GM19240 (cell line): ENCODE data around the gene PANX1.

Source experiments
- DNase-seq: peaks from one replicate; pipeline ENCODE4 v3.0.0; 2011; ENCODE audit warnings: low spot score; ENCODE audit not compliant: insufficient read length

The PANX1 gene

GRCh38 chr11:94184362-94184761, 55.7 kb downstream of the PANX1 start:
- no peak for DNase-seq

DNA sequence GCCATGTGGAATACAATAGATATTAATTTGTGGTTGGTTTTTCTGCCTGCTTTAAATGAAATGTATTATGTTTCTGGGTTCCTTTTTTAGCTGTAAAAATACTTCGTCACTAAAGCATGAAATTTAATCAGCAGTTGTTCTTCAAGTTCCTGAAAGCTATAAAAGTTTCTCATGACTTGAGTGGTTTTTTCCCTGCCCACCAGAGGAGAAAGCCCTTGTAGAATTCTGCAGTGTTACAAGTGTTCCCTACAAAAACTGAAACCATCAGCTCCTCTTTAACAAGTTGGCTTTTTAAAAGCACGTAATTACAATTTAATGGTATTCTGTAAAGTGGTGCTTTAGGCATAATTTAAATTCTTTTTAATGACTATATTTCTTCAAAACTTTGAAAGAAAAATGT, 56.2 kb downstream of the PANX1 start:
- DNase-seq, result no peak

GRCh38 chr11:94185416-94186084, 56.9 kb downstream of the PANX1 start:
- DNase-seq, result no peak

GRCh38 chr11:94186342-94187203, 57.9 kb downstream of the PANX1 start:
- DNase-seq, result no peak

DNA sequence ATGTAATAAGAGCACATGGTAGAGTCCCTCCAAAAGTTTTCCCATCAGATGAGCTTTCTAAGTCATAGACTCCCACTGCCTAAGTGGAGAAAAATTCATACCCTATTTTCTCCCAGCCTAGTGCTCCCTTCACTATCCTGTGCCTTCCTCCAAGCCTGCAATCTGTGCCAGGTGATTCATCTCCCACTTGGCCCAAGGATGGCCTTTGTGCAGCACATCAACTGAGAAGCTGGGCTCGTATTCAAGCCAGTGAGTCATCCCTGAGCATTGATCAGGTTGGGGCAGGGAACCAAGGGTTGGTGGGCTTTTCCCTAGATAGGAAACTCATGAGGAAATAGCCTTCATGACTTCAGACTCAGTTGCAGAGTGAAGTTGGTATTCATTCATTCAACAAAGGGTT, 64.6 kb downstream of the PANX1 start:
- DNase-seq, result no peak

GRCh38 chr11:94194712-94195111, 66.1 kb downstream of the PANX1 start:
- DNase-seq, result no peak

- no peak for DNase-seq
Measured at GRCh38 chr11:94196363-94196762, 67.7 kb downstream of the PANX1 start.

DNA sequence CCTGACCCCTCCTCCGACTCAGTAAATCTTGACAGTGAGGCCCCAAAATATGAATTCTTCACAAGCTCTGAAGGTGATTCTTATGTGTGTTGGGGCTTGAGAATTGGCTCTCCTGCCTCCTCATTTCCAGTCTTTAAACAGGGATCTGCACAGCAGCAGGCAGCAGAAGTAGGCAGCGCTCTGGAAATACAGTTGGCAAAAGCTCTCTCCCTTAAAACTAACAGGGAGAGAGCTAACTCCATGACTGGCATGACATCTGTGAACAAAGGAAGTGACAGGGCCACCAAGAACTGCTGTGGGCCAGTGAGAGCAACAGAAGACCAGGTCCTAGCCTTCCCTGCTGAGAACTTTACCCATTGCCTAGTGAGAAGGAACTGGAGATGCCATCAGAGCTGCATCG, 70.1 kb downstream of the PANX1 start:
- no peak for DNase-seq

- no peak for DNase-seq
Measured at GRCh38 chr11:94199136-94200130, 70.8 kb downstream of the PANX1 start.

DNA sequence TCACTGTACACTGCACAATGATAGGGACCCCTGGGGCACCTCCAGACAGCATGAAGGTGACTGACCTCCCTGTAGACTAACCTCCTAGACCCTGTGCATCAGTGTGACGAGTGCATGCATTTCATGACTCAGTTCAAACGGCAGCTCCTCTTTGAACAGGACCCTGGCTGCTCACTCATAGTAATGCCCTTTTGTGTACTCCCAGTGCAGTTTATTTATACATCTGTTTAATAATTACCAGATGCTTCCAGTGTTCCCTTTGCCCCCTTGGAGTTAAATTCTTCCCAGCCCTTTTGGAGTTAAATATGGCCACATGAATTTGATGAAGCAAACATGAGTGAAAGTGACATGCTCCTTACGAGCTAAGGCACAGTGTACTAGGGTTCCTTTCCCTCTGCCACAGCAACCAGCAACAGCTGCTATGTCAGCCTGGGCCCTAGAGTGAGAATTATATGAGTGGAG, 72.4 kb downstream of the PANX1 start:
- DNase-seq, result no peak

GRCh38 chr11:94203070-94203469, 74.4 kb downstream of the PANX1 start:
- no peak for DNase-seq

GRCh38 chr11:94211261-94211830, 82.7 kb downstream of the PANX1 start:
- no peak for DNase-seq

DNA sequence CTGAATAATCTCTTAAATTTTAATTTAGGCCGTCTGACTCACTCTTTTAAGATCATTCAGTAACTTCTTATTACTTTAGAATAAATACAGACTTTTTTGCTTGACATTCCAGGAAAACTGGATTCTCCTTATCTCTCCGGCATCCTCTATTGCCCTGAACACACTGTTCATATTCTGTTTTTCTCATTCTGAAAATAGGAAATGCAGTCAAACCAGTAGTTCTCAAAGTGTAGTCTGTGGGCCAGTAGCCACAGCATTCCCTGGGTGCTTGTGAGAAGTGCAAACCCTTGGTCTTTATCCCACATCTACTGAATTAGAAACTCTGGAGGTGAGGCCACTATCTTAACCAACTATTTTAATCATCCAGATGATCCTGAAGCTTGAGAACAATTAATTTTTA, 84.3 kb downstream of the PANX1 start:
- DNase-seq, result no peak

- no peak for DNase-seq
Measured at GRCh38 chr11:94217705-94218104, 89.1 kb downstream of the PANX1 start.

DNA sequence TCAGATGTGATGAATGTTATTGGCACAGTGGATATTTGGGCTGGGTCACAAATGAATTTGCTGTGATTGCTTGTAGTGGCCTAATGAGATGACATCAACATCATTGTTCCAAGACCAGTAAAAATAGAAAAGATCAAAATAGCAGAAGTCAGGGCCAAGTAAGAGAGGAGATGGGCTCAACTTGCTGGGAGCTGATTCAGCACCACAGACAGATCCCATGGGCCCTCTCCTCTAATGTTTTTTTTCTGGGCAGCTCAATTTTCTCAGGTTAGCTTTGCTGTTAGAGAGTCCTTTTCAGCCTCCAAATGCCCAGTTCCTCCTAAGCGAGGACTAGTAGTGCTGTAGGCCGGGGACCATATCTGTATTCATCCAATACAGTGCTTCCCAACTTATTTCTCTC, 89.7 kb downstream of the PANX1 start:
- no peak for DNase-seq

- no peak for DNase-seq
Measured at GRCh38 chr11:94219771-94220170, 91.1 kb downstream of the PANX1 start.

DNA sequence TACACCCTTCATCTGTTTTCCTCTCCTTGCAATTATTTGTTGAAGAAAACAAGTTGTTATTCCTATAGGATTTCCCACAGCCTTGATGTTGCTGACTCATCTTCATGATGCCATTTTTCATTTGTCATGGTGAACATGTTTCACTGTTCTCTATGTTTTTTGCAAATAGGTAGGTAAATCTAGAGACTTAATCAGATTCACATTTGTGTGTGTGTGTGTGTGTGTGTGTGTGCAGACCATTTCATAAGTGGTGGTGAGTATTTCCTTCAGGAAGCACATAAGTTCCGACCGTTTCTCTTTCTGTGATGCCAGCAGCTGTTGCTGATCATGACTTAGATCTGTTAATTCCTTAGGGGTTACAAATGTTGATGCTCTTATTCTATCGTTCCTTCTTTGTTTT, 95.4 kb downstream of the PANX1 start:
- DNase-seq, result no peak
